Keratinocyte (primary cell): ENCODE data around the gene S100A6. TPM values are rescaled to one million over a fixed set of nuclear protein-coding genes. Genes with fewer than 3 reads are reported as not detected.

Experiments
- DNase-seq: peaks from one replicate; pipeline ENCODE4 v3.0.0-alpha.2; 2011; ENCODE audit warnings: low read depth, missing footprints, low spot score
- FAIRE-seq: peaks from 2 replicates; lab custom pipeline; 2011; peaks lifted over from hg19 to GRCh38; lab: Jason Lieb, UNC
- H2AFZ ChIP-seq: 2 replicates; pipeline ENCODE4 v1.6.0; 2012; ENCODE audit warnings: low read length, control low read depth, inconsistent platforms; ENCODE audit not compliant: control insufficient read depth
- H3K27ac ChIP-seq: 2 replicates; pipeline ENCODE4 v1.5.1; 2011; ENCODE audit warnings: low read length; ENCODE audit not compliant: control insufficient read depth, insufficient read depth
- H3K27me3 ChIP-seq: 3 replicates; pipeline ENCODE4 v1.6.0; 2011; ENCODE audit warnings: low read length; ENCODE audit not compliant: control insufficient read depth, insufficient read depth; ENCODE audit errors: extremely low read depth
- H3K36me3 ChIP-seq, 2 experiments: 2 replicates in 1 of 2; 3 replicates in 1 of 2; pipeline ENCODE4 v1.5.1; 2011; ENCODE audit warnings: low read length in 2 of 2, mild to moderate bottlenecking in 1 of 2; ENCODE audit not compliant: control insufficient read depth in 2 of 2, insufficient read depth in 2 of 2; ENCODE audit errors: extremely low read depth in 1 of 2
- H3K4me1 ChIP-seq: 3 replicates; pipeline ENCODE4 v1.5.1; 2011; ENCODE audit warnings: low read length; ENCODE audit not compliant: control insufficient read depth, insufficient read depth; ENCODE audit errors: extremely low read depth
- H3K4me2 ChIP-seq: 3 replicates; pipeline ENCODE4 v1.6.0; 2011; ENCODE audit warnings: low read depth, low read length; ENCODE audit not compliant: control insufficient read depth, insufficient read depth; ENCODE audit errors: extremely low read depth
- H3K4me3 ChIP-seq, 3 experiments: fragments of 200-600 bp in 1 of 3; sonication (generic) in 1 of 3; 2 replicates in 2 of 3; 3 replicates in 1 of 3; pipeline ENCODE4 v1.5.1; 2011 to 2016; ENCODE audit warnings: low read length in 3 of 3, mild to moderate bottlenecking in 3 of 3, control low read depth in 2 of 3, inconsistent platforms in 1 of 3, low read depth in 1 of 3, mixed read lengths in 1 of 3, mixed run types in 1 of 3, moderate library complexity in 1 of 3; ENCODE audit not compliant: control insufficient read depth in 2 of 3, insufficient read depth in 2 of 3; ENCODE audit errors: extremely low read depth in 1 of 3
- H3K79me2 ChIP-seq: 2 replicates; pipeline ENCODE4 v1.6.0; 2012; ENCODE audit warnings: low read length; ENCODE audit not compliant: control insufficient read depth, insufficient read depth
- H3K9ac ChIP-seq: 3 replicates; pipeline ENCODE4 v1.6.0; 2011; ENCODE audit warnings: low read length; ENCODE audit not compliant: control insufficient read depth, insufficient read depth; ENCODE audit errors: extremely low read depth
- H3K9me1 ChIP-seq: 3 replicates; pipeline ENCODE4 v1.6.0; 2011; ENCODE audit warnings: low read length; ENCODE audit not compliant: control insufficient read depth, insufficient read depth; ENCODE audit errors: extremely low read depth
- H3K9me3 ChIP-seq: 2 replicates; pipeline ENCODE4 v1.5.1; 2012; ENCODE audit warnings: low read depth, low read length; ENCODE audit not compliant: control insufficient read depth
- H4K20me1 ChIP-seq: 3 replicates; pipeline ENCODE4 v1.6.0; 2011; ENCODE audit warnings: low read length; ENCODE audit not compliant: control insufficient read depth, insufficient read depth; ENCODE audit errors: extremely low read depth
- CTCF ChIP-seq, 3 experiments: IDR thresholded peaks in 1 of 3; conservative IDR thresholded peaks in 1 of 3; optimal IDR thresholded peaks in 1 of 3; 2 replicates in 2 of 3; 3 replicates in 1 of 3; pipeline versions ENCODE3 to v1.5.1; 2011; ENCODE audit warnings: low read length in 3 of 3, mild to moderate bottlenecking in 3 of 3, moderate library complexity in 2 of 3, control low read depth in 1 of 3, inconsistent platforms in 1 of 3; ENCODE audit not compliant: insufficient read depth in 2 of 3; ENCODE audit errors: extremely low read depth in 1 of 3
- EZH2 ChIP-seq: IDR thresholded peaks from one replicate; pipeline ENCODE4 v1.6.1; 2012; ENCODE audit warnings: inconsistent platforms, mild to moderate bottlenecking, low read length, moderate library complexity
- dilution Hi-C: fragments of 300-500 bp; cut with MboI; formaldehyde crosslinking; loops from one replicate; pipeline ENCODE4 v1.7.0; 2020; ENCODE audit warnings: low sequenced_read_pairs; ENCODE audit not compliant: extremely low pct_ligation_motif_present
- polyA plus RNA-seq, 5 experiments: library from polyadenylated mRNA; depleted of rRNA in 3 of 5; stranded (reverse) in 3 of 5; stranded (forward) in 1 of 5; unstranded in 1 of 5; fragments of >200 nt; gene quantifications; 1 replicate in 1 of 5; 2 replicates in 3 of 5; 3 replicates in 1 of 5; pipeline versions ENCODE4 v1.2.1 to v1.2.3, GENCODE V29; 2011 to 2012; ENCODE audit warnings: missing spikeins in 2 of 5, low read depth in 1 of 5, low replicate concordance in 1 of 5

S100A6 gene
- polyA plus RNA-seq, 1 donor (not counting 4 experiments of a cell fraction or from before 2014, with no cell fraction given): 2,598 TPM

DNA sequence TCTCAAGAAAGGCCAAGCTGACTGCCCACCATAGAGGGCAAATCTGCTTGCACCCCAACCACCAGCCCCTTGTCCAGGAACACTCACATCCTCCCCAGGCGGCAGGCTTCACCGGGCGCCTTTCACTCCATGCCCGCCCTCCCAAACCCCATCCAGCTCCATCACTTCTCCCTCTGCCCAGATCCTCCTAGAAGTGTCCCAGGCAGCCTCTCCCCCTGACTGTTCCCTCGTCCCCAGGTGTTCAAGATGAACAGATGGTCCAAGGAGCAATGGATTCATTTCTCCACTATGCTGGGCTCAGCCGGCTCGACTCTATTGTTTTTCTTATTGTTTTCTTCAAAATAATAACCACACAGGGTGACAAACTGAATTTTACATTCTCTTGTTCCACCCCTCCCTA is 22.1 kb downstream of the S100A6 start:
- H3K4me3 ChIP-seq: no peak overlapping the region
- H3K79me2 ChIP-seq: no peaks in the 10 kb centered on the region
- no peak for DNase-seq
- H3K4me2 ChIP-seq: no peak overlapping the region
- no peaks in the 10 kb centered on the region for H3K36me3 ChIP-seq
- no peaks in the 10 kb centered on the region for H3K9me3 ChIP-seq
- no peaks in the 10 kb centered on the region for H4K20me1 ChIP-seq
- H3K9ac ChIP-seq: no peak overlapping the region
- dilution Hi-C loops: no loop called here
- H3K27ac ChIP-seq: no peak overlapping the region
- TF ChIP-seq EZH2 (no peak), CTCF (optimal IDR thresholded peaks at IDR 0.05 in 1 of 3, IDR thresholded peaks at IDR 0.05 in 1 of 3, conservative IDR thresholded peaks at IDR 0.05 in 1 of 3; ENCODE audit: extremely low read depth in 1 of 3, insufficient read depth in 2 of 3, low read length in 3 of 3) (no peak)
- no peak for FAIRE-seq
- peaks cover 25% of the 10 kb centered on the region for H3K4me1 ChIP-seq
- H3K27me3 ChIP-seq: no peaks in the 10 kb centered on the region
- no peak overlapping the region for H2AFZ ChIP-seq
- H3K9me1 ChIP-seq: no peaks in the 10 kb centered on the region

- Histone ChIP-seq H3K79me2 (no peaks in the 10 kb centered on the region), H3K27ac (no peak overlapping the region), H3K9me3 (no peaks in the 10 kb centered on the region), H2AFZ (no peak overlapping the region), H3K9ac (no peak overlapping the region), H4K20me1 (no peaks in the 10 kb centered on the region), H3K36me3 (no peaks in the 10 kb centered on the region), H3K27me3 (no peaks in the 10 kb centered on the region), H3K4me3 (no peak overlapping the region), H3K4me2 (no peak overlapping the region), H3K9me1 (no peaks in the 10 kb centered on the region), H3K4me1 (peaks cover 29% of the 10 kb centered on the region)
- DNase-seq (no peak), FAIRE-seq (no peak)
- no peak for TF ChIP-seq EZH2
- TF ChIP-seq CTCF (optimal IDR thresholded peaks at IDR 0.05 in 1 of 3, IDR thresholded peaks at IDR 0.05 in 1 of 3, conservative IDR thresholded peaks at IDR 0.05 in 1 of 3; ENCODE audit: extremely low read depth in 1 of 3, insufficient read depth in 2 of 3, low read length in 3 of 3): peak in 1 of 3 experiments; percentile 54
- dilution Hi-C loops: no loop called here
Observed at GRCh38 chr1:153513023-153513422, 22.8 kb downstream of the S100A6 start.
